Activated CD8-positive, alpha-beta T cell treated with anti-CD3 and anti-CD28 coated beads for 36 hours (primary cell): ENCODE measurements around the gene SSU72. TPM values are rescaled to one million over a fixed set of nuclear protein-coding genes. Genes with fewer than 3 reads are reported as not detected.
A peak's percentile ranks its signal among the peaks of the same experiment; 100 is the strongest.
"Not testable (repeated sequence)": the region's sequence is repeated elsewhere in the genome, so short reads cannot be mapped to it uniquely, and the experiment has no call there.

Experiments used
- ATAC-seq: fragments of 200-7000 bp; cut with Tn5 transposase; one replicate; pipeline ENCODE4 v1.10.0; 2021; ENCODE audit warnings: mild to moderate bottlenecking, moderate library complexity
- CTCF ChIA-PET: fragments of 350-600 bp; sonication (Branson Sonifier 250); formaldehyde crosslinking; loops from one replicate; lab custom pipeline; 2021; ENCODE audit warnings: antibody characterized with exemption; lab: Charles Lee
- POLR2A ChIA-PET: fragments of 350-600 bp; sonication (Branson Sonifier 250); formaldehyde crosslinking; loops from one replicate; lab custom pipeline; 2021; ENCODE audit warnings: antibody characterized with exemption; lab: Charles Lee
- DNase-seq: peaks from one replicate; pipeline ENCODE4 v3.0.0-alpha.2; 2020
- H3K27ac Mint-ChIP-seq: one replicate; pipeline ENCODE4 v1.8.0; 2021; ENCODE audit warnings: mild to moderate bottlenecking, mixed read lengths
- H3K27me3 Mint-ChIP-seq: one replicate; pipeline ENCODE4 v1.8.0; 2021; ENCODE audit warnings: mixed read lengths
- H3K36me3 Mint-ChIP-seq: one replicate; pipeline ENCODE4 v1.8.0; 2021; ENCODE audit warnings: low read depth, mixed read lengths
- H3K4me1 Mint-ChIP-seq: one replicate; pipeline ENCODE4 v1.8.0; 2021; ENCODE audit warnings: low read depth, mixed read lengths
- H3K4me3 Mint-ChIP-seq: one replicate; pipeline ENCODE4 v1.8.0; 2021; ENCODE audit warnings: mild to moderate bottlenecking, moderate library complexity, mixed read lengths
- H3K9me3 Mint-ChIP-seq: one replicate; pipeline ENCODE4 v1.8.0; 2021; ENCODE audit warnings: mixed read lengths
- CTCF ChIP-seq: fragments of 200-600 bp; IDR thresholded peaks from one replicate; pipeline ENCODE4 v1.8.0; 2022; ENCODE audit warnings: antibody characterized with exemption, mild to moderate bottlenecking
- intact Hi-C: fragments of 100-400 bp; cut with micrococcal nuclease; formaldehyde crosslinking; loops from one replicate; pipeline ENCODE4 v1.10.0; 2022
- total RNA-seq, 2 experiments: library from RNA; stranded (reverse); gene quantifications; one replicate each; pipeline ENCODE4 v1.2.3, GENCODE V29; 2021

SSU72 gene
- total RNA-seq, 2 experiments from 2014 or later: 111 to 113 TPM

DNA sequence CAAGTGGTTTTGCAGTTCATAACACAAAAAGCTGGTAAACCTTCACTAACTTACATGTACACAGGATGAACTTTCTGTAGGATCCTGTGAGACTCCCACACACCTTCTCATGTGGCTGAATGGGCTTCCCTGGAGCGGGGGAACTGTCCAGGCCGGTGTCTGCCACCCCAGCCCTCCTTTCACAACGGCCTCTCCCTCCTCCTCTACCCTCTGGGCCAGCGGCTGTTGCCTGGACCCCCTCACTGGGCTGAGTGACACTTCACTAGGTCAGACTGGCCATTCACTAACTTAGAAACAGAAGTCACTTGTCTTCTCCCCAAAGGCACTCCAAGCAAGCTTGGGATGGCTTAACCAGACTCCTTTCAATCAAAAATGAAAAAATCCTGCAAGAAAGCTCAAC is 16.1 kb downstream of the SSU72 start:
- H3K4me1 Mint-ChIP-seq: peaks cover 4% of the 10 kb centered on the region
- intact Hi-C loops: no loop called here
- TF ChIP-seq CTCF: no peak
- no peak overlapping the region for H3K4me3 Mint-ChIP-seq
- H3K36me3 Mint-ChIP-seq: peaks cover 14% of the 10 kb centered on the region
- H3K27ac Mint-ChIP-seq: peak overlapping the region; percentile 13
- H3K9me3 Mint-ChIP-seq: no peaks in the 10 kb centered on the region
- CTCF ChIA-PET: interaction anchor here (1.5 kb wide), 1 partner anchor 71 kb away, joined by 3 read pairs; no protein-coding TSS in a partner anchor
- POLR2A ChIA-PET: interaction anchor here (1.3 to 2.2 kb wide), 4 partner anchors 12 to 55 kb away, joined by 3 to 8 read pairs (median 4); no protein-coding TSS in a partner anchor
- no peaks in the 10 kb centered on the region for H3K27me3 Mint-ChIP-seq
- ATAC-seq (no peak), DNase-seq (no peak)

- CTCF ChIA-PET: not testable (repeated sequence)
- POLR2A ChIA-PET: interaction anchor here (1.0 to 2.2 kb wide), 2 partner anchors 13 to 15 kb away, joined by 3 to 8 read pairs; no protein-coding TSS in a partner anchor
Measured at GRCh38 chr1:1557688-1558087, 17.0 kb downstream of the SSU72 start.

DNA sequence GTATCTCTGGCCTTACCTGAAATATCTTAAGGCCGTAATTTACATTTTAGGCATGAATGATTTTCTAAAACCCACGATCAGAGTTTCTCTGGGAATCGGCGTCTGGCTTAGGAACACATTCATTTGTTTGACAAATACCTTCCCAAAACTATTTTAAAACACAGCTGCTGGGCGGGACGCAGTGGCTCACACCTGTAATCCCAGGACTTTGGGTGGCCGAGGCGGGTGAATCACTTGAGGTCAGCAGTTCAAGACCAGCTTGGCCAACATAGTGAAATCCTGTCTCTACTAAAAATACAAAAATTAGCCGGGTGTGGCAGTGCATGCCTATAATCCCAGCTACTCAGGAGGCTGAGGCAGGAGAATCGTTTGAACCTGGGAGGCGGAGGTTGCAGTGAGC is 17.7 kb downstream of the SSU72 start:
- H3K4me3 Mint-ChIP-seq, intact Hi-C loops, H3K9me3 Mint-ChIP-seq, DNase-seq, H3K4me1 Mint-ChIP-seq, H3K36me3 Mint-ChIP-seq, ATAC-seq, CTCF ChIA-PET, H3K27me3 Mint-ChIP-seq, H3K27ac Mint-ChIP-seq: not testable (repeated sequence)
- POLR2A ChIA-PET: interaction anchor here (1.0 to 1.1 kb wide), 2 partner anchors 11 to 14 kb away, joined by 3 read pairs; no protein-coding TSS in a partner anchor

More at GRCh38 chr1:1557688-1558087, 17.0 kb downstream of the SSU72 start:
- ATAC-seq, H3K4me3 Mint-ChIP-seq, H3K4me1 Mint-ChIP-seq, H3K27ac Mint-ChIP-seq, H3K27me3 Mint-ChIP-seq, H3K9me3 Mint-ChIP-seq, DNase-seq, intact Hi-C loops: not testable (repeated sequence)
- H3K36me3 Mint-ChIP-seq: peaks cover 12% of the 10 kb centered on the region

DNA sequence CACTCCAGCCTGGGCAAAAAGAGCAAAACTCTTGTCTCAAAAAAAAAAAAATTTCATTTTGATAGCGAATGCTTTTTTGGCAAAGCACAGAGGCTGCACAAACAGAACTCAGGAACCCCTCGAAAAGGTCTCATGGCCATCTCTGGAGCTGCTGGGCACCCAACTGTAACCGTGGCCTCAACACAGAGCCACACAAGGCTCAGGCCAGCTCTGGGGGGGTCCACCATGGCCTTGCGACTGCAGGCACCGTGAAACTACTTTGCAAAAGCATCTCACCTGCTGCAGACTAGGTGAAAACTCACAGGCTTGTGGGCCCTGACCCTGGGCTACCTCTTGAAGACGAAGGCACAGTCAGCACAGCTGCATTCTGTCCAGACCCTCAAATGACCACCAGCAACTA is 18.2 kb downstream of the SSU72 start:
- CTCF ChIA-PET: no interaction called here
- peaks cover 4% of the 10 kb centered on the region for H3K4me1 Mint-ChIP-seq
- no peak overlapping the region for H3K4me3 Mint-ChIP-seq
- intact Hi-C loops: no loop called here
- no peaks in the 10 kb centered on the region for H3K27me3 Mint-ChIP-seq
- H3K36me3 Mint-ChIP-seq: peaks cover 4% of the 10 kb centered on the region
- no peak overlapping the region for H3K27ac Mint-ChIP-seq
- H3K9me3 Mint-ChIP-seq: no peaks in the 10 kb centered on the region
- POLR2A ChIA-PET: interaction anchor here (1.1 to 1.6 kb wide), 2 partner anchors 11 to 65 kb away, joined by 3 to 4 read pairs; no protein-coding TSS in a partner anchor
- no peak for DNase-seq
- no peak for TF ChIP-seq CTCF
- no peak for ATAC-seq

DNA sequence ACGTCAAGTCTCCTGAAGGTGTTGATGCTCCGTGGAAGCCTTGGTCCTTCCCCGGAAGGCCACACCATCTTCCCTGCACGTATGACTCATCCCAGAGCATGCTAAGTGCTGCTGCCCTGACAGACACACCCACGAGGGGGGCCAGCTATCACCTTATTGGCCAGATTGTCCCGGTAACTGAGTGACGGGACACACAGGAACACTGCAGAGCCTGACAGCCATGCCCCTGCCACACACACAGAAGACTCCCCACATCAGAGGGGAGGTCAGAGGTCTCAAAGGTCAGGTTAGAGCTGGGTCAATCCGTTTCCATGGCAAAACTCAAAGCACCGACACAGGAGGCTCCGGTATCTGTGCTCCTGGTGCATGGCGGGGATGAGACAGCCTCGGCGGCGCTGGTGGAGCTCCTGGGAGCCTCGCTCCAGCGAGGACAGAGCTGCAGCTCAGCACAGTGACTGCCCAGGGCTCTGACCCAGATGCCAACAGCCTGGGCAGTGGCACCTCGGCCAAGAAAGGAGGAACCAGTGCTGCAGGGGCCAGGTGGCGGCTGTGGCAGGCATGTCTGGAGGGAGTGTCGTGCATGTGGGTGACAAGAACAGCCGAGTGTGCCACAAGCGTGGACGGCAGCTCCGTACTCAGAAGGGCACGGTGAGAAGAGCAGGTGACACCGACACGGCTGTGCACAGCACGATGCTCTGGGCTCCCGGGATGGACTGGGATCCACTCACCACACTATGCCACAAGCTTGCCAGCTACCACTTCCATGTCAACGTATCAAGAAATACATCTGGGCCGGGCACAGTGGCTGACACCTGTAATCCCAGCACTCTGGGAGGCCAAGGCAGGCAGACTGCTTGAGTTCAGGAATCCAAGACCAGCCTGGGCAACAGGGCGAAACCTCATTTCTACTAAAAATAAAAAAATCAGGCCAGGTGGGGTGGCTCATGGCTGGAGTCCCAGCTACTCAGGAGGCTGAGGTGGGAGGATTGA is 19.4 kb downstream of the SSU72 start:
- no peak for ATAC-seq
- TF ChIP-seq CTCF: no peak
- no peak for DNase-seq
- Mint-ChIP-seq H3K27me3 (no peaks in the 10 kb centered on the region), H3K27ac (no peak overlapping the region), H3K36me3 (no peaks in the 10 kb centered on the region), H3K9me3 (no peaks in the 10 kb centered on the region), H3K4me3 (no peak overlapping the region), H3K4me1 (peaks cover 4% of the 10 kb centered on the region)
- ChIA-PET CTCF (interaction anchor here (1.2 to 1.3 kb wide), 2 partner anchors 11 to 19 kb away, joined by 3 read pairs; no protein-coding TSS in a partner anchor), POLR2A (interaction anchor here (1.6 kb wide), 1 partner anchor 64 kb away, joined by 4 read pairs; no protein-coding TSS in a partner anchor)
- intact Hi-C loops: no loop called here
